GM10266 (cell line): Measurements from ENCODE around the gene HDAC9.

ENCODE experiments used
- DNase-seq: peaks from one replicate; pipeline ENCODE4 v3.0.0; 2012; ENCODE audit errors: extremely low spot score
- CTCF ChIP-seq: IDR thresholded peaks from 2 replicates; pipeline ENCODE4 v1.5.1; 2012; ENCODE audit warnings: mild to moderate bottlenecking, low read depth; ENCODE audit not compliant: control insufficient read depth, insufficient read depth; ENCODE audit errors: missing control alignments

Gene HDAC9

GRCh38 chr7:18873734-18874336 is 378.3 kb downstream of the HDAC9 start:
- no peak for DNase-seq
- TF ChIP-seq CTCF: no peak

DNA sequence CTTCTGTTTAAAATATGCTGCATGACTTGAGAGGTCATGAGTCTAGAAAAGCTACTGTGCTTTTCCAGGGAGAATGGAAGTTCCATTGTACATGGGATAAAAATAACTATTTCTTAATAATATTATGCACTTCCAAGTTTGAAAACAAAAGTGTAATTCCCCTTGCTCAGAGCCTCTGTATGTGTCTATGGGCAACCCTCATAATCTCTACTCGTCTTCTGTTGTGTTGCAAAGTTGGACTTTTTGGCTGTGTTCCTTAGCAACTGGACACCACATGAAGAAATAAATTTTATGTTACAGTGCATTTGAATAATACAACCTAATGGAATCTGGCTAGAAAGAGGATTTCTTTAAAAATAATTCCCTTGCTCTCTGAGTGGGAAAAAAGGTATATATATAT is 379.3 kb downstream of the HDAC9 start:
- DNase-seq: no peak
- TF ChIP-seq CTCF: no peak

- no peak for TF ChIP-seq CTCF
- no peak for DNase-seq
Measured at GRCh38 chr7:18877874-18878273, 382.3 kb downstream of the HDAC9 start.

- TF ChIP-seq CTCF: no peak
- no peak for DNase-seq
Measured at GRCh38 chr7:18886832-18887231, 391.3 kb downstream of the HDAC9 start.

- no peak for DNase-seq
- TF ChIP-seq CTCF: no peak
Measured at GRCh38 chr7:18889436-18889835, 393.9 kb downstream of the HDAC9 start.

DNA sequence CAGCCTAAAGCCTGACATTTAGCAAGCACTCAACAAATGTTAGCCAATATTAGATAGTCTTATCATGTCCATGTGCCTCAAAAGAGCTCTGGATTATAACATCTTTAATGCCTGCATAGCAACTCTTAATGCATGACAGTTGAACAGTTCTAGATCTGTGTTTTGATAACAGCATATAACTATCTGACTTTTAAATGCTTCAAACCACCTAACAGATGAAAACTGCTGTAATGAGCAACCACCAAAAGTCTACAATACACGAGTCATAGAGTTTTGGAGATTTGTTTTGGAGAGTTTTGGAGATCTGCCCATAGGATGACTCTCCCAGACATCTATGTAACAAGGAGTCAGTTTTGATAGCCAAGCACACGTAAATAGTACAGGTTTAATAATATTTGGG is 394.6 kb downstream of the HDAC9 start:
- DNase-seq: no peak
- no peak for TF ChIP-seq CTCF

DNA sequence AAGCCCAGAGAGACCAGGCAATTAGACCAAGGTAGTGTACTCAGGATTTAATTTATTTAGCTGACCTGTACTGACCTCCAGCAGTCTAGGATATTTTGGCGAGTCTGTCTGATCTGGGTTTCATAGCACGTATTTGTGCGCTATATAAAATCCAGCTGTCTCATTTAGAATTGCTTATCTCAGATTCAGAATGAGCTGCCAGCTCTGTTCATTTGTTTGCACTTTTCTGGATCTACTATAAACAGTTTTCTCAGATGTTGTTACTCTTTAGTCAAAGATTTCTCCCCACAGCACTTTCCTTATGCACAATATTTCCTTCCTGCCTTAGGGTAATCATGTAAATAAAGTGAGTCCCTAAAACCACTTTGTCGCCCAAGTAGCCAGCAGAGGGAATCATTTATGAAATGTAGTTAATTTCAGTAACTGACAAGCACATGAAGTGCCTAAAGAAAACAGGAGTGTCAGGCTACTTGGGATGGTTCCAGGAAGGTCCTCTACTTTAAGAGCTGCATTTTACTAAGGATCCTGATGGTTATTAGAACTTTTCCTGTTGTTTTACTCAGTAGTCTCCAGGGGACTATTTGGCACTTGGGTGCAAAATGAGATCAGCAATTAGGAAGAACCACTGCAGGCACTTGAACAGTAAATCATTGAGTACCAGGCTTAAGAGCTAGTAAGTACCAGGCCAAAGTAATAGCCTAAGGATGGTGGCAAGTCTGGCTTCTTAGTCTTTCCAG is 395.5 kb downstream of the HDAC9 start:
- DNase-seq: no peak

More for the DNA sequence above, 395.5 kb downstream of the HDAC9 start:
- TF ChIP-seq CTCF: no peak
